ENCODE results near the gene SH3RF2. TPM values are rescaled to one million over a fixed set of nuclear protein-coding genes. Genes with fewer than 3 reads are reported as not detected.

Gene SH3RF2
- total and polyA plus RNA-seq, 10 of the 15 experiments (the other 5 are each of a cell fraction or from before 2014, with no cell fraction given): 0.15 TPM; not detected in 9

DNA sequence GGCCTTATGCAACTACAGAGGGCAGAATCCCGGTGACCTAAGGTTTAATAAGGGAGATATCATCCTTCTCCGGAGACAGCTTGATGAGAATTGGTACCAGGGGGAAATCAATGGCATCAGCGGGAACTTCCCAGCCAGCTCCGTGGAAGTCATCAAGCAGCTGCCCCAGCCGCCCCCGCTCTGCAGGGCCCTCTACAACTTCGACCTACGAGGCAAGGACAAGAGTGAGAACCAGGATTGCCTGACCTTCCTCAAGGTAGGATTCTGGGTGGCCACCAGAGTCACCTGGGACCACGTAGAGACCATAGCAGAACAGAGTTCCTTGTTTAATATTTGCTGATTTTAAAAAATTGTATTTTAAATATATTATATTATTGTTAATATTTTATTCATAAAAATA is 63.7 kb downstream of the SH3RF2 start:
- 63% methylated on average over 9 of the region's 9 CpGs for WGBS (ENCODE audit: insufficient coverage, insufficient replicate concordance, low lambda C conversion rate, missing lambda C conversion rate)
- no TSS peak for BruUV-seq (replicated peaks)
- H3K9me3 ChIP-seq (replicated peaks; ENCODE audit: control insufficient read depth, insufficient read depth, low read length): no peaks in the 10 kb centered on the region
- no peak overlapping the region for H3K4me3 ChIP-seq
- no peaks in the 10 kb centered on the region for H3K4me1 ChIP-seq (ENCODE audit: control insufficient read depth, insufficient read depth, low read length)
- H3K79me2 ChIP-seq (ENCODE audit: control insufficient read depth, insufficient read depth, low read length): no peaks in the 10 kb centered on the region
- H3K27ac ChIP-seq (ENCODE audit: control insufficient read depth, insufficient read depth): no peak overlapping the region
- CTCF ChIA-PET: no interaction called here
- in situ Hi-C loops (cut with MboI) (no loop called here), intact Hi-C loops (cut with micrococcal nuclease; ENCODE audit: unreplicated experiment) (no loop called here)
- no peaks in the 10 kb centered on the region for H3K36me3 ChIP-seq (ENCODE audit: control insufficient read depth in 2 of 2, insufficient read depth in 2 of 2, low read length in 1 of 2)
- ATAC-seq (no peak), FAIRE-seq (no peak), DNase-seq (ENCODE audit: low read depth, low spot score) (no peak)
- H3K27me3 ChIP-seq (replicated peaks in 1 of 2; ENCODE audit: control insufficient read depth in 2 of 2, insufficient read depth in 2 of 2, low read length in 1 of 2): no peaks in the 10 kb centered on the region
- H3K4me2 ChIP-seq (ENCODE audit: control insufficient read depth, insufficient read depth): no peak overlapping the region
- TF ChIP-seq MXI1 (IDR thresholded peaks at IDR 0.05; ENCODE audit: low read depth, low read length) (no peak), NR2C2 (IDR thresholded peaks at IDR 0.05; ENCODE audit: borderline replicate concordance, control insufficient read depth, insufficient read length, low read depth) (no peak), FOXK2 (IDR thresholded peaks at IDR 0.05) (no peak)
- TF ChIP-seq, protein P1, sequence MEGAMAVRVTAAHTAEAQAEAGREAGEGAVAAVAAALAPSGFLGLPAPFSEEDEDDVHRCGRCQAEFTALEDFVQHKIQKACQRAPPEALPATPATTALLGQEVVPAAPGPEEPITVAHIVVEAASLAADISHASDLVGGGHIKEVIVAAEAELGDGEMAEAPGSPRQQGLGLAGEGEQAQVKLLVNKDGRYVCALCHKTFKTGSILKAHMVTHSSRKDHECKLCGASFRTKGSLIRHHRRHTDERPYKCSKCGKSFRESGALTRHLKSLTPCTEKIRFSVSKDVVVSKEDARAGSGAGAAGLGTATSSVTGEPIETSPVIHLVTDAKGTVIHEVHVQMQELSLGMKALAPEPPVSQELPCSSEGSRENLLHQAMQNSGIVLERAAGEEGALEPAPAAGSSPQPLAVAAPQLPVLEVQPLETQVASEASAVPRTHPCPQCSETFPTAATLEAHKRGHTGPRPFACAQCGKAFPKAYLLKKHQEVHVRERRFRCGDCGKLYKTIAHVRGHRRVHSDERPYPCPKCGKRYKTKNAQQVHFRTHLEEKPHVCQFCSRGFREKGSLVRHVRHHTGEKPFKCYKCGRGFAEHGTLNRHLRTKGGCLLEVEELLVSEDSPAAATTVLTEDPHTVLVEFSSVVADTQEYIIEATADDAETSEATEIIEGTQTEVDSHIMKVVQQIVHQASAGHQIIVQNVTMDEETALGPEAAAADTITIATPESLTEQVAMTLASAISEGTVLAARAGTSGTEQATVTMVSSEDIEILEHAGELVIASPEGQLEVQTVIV (IDR thresholded peaks at IDR 0.05; ENCODE audit: borderline replicate concordance, partially characterized antibody): no peak
- SMC1A ChIA-PET (ENCODE audit: uncharacterized antibody, unreplicated experiment): no interaction called here
- no peak overlapping the region for H2AFZ ChIP-seq (ENCODE audit: control insufficient read depth, low read depth, low read length)
- RAD21 ChIA-PET (ENCODE audit: unreplicated experiment): no interaction called here
- H3K9ac ChIP-seq (ENCODE audit: control insufficient read depth, insufficient read depth, low read length): no peak overlapping the region
- POLR2A ChIA-PET: no interaction called here
- H4K20me1 ChIP-seq (ENCODE audit: control insufficient read depth, insufficient read depth): no peaks in the 10 kb centered on the region

DNA sequence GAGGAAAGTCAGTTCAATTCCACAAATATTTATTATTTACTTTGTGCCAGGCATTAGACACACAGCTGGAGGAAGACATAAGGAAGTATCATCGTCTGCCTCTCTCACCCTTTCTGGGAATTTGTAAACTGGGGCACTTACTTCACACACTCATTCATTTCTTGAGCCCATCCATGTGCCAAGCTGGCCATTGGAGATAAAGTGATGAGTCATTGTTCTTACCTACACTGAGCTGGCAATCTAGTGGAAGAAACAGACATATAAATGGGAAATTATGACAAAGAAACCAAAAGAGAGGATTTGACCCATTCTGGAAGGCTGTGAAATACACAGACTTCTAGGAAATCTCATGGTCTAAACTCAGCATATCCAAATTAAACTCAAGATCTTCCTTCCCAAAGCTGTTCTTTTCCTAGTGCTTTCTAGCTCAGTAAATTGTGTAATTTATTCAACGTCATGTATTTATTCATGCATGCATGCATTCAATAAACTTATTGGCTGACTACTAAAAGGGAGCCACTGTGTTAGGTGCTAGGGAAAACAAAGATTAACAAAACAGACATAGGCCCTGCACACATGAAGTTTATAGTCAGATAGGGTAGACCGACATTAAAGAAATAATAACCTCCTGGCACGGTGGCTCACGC is 65.3 kb downstream of the SH3RF2 start:
- Histone ChIP-seq H3K9me3 (replicated peaks; ENCODE audit: control insufficient read depth, insufficient read depth, low read length) (no peaks in the 10 kb centered on the region), H3K9ac (ENCODE audit: control insufficient read depth, insufficient read depth, low read length) (no peak overlapping the region), H3K27ac (ENCODE audit: control insufficient read depth, insufficient read depth) (no peak overlapping the region), H4K20me1 (ENCODE audit: control insufficient read depth, insufficient read depth) (no peaks in the 10 kb centered on the region), H3K4me3 (no peak overlapping the region), H2AFZ (ENCODE audit: control insufficient read depth, low read depth, low read length) (no peak overlapping the region), H3K27me3 (replicated peaks in 1 of 2; ENCODE audit: control insufficient read depth in 2 of 2, insufficient read depth in 2 of 2, low read length in 1 of 2) (no peaks in the 10 kb centered on the region), H3K79me2 (ENCODE audit: control insufficient read depth, insufficient read depth, low read length) (no peaks in the 10 kb centered on the region), H3K4me2 (ENCODE audit: control insufficient read depth, insufficient read depth) (no peak overlapping the region), H3K36me3 (ENCODE audit: control insufficient read depth in 2 of 2, insufficient read depth in 2 of 2, low read length in 1 of 2) (no peaks in the 10 kb centered on the region), H3K4me1 (ENCODE audit: control insufficient read depth, insufficient read depth, low read length) (no peaks in the 10 kb centered on the region)
- FAIRE-seq (no peak), DNase-seq (ENCODE audit: low read depth, low spot score) (no peak), ATAC-seq (no peak)
- ChIA-PET RAD21 (ENCODE audit: unreplicated experiment) (no interaction called here), CTCF (no interaction called here), SMC1A (ENCODE audit: uncharacterized antibody, unreplicated experiment) (no interaction called here), POLR2A (interaction anchor here (0.7 kb wide), 1 partner anchor 390 kb away, joined by 3 read pairs; no protein-coding TSS in a partner anchor)
- BruUV-seq (replicated peaks): no TSS peak
- 42% methylated on average over 5 of the region's 5 CpGs for WGBS (ENCODE audit: insufficient coverage, insufficient replicate concordance, low lambda C conversion rate, missing lambda C conversion rate)
- intact Hi-C loops (cut with micrococcal nuclease; ENCODE audit: unreplicated experiment) (no loop called here), in situ Hi-C loops (cut with MboI) (no loop called here)
- TF ChIP-seq POLR2AphosphoS5 (IDR thresholded peaks at IDR 0.05; ENCODE audit: low read length): no peak
- TF ChIP-seq PML (IDR thresholded peaks at IDR 0.05; ENCODE audit: low read length): no peak
- TF ChIP-seq JUNB (IDR thresholded peaks at IDR 0.05): no peak
- no peak for TF ChIP-seq BRCA1 (IDR thresholded peaks at IDR 0.05; ENCODE audit: low read depth, low read length)
- no peak for TF ChIP-seq KAT2A (conservative IDR thresholded peaks at IDR 0.05; ENCODE audit: control insufficient read depth, low read depth, low read length)
- TF ChIP-seq POLR2A (IDR thresholded peaks at IDR 0.05; ENCODE audit: low read depth, low read length): no peak
- TF ChIP-seq, protein P2, sequence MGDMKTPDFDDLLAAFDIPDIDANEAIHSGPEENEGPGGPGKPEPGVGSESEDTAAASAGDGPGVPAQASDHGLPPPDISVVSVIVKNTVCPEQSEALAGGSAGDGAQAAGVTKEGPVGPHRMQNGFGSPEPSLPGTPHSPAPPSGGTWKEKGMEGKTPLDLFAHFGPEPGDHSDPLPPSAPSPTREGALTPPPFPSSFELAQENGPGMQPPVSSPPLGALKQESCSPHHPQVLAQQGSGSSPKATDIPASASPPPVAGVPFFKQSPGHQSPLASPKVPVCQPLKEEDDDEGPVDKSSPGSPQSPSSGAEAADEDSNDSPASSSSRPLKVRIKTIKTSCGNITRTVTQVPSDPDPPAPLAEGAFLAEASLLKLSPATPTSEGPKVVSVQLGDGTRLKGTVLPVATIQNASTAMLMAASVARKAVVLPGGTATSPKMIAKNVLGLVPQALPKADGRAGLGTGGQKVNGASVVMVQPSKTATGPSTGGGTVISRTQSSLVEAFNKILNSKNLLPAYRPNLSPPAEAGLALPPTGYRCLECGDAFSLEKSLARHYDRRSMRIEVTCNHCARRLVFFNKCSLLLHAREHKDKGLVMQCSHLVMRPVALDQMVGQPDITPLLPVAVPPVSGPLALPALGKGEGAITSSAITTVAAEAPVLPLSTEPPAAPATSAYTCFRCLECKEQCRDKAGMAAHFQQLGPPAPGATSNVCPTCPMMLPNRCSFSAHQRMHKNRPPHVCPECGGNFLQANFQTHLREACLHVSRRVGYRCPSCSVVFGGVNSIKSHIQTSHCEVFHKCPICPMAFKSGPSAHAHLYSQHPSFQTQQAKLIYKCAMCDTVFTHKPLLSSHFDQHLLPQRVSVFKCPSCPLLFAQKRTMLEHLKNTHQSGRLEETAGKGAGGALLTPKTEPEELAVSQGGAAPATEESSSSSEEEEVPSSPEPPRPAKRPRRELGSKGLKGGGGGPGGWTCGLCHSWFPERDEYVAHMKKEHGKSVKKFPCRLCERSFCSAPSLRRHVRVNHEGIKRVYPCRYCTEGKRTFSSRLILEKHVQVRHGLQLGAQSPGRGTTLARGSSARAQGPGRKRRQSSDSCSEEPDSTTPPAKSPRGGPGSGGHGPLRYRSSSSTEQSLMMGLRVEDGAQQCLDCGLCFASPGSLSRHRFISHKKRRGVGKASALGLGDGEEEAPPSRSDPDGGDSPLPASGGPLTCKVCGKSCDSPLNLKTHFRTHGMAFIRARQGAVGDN (IDR thresholded peaks at IDR 0.05): no peak
- no peak for TF ChIP-seq RELA (IDR thresholded peaks at IDR 0.05; ENCODE audit: borderline replicate concordance, partially characterized antibody)
- TF ChIP-seq HCFC1 (IDR thresholded peaks at IDR 0.05; ENCODE audit: low read length): no peak

All from GM12878 (cell line).